H1 (cell line): ENCODE data around the gene LDHB. TPM values are rescaled to one million over a fixed set of nuclear protein-coding genes. Genes with fewer than 3 reads are reported as not detected.

Experiments
- CTCF ChIA-PET: fragments of 300-600 bp; sonication (Branson Sonifier 250); formaldehyde crosslinking; loops from one replicate; lab custom pipeline; 2021; ENCODE audit not compliant: partially characterized antibody; lab: Charles Lee
- POLR2A ChIA-PET: fragments of 300-600 bp; sonication (Branson Sonifier 250); formaldehyde crosslinking; loops from one replicate; lab custom pipeline; 2021; ENCODE audit warnings: inconsistent platforms; ENCODE audit not compliant: partially characterized antibody; lab: Charles Lee
- DNase-seq, 2 experiments: peaks; one replicate each; pipeline versions ENCODE4 v3.0.0 to v3.0.0-alpha.2; 2010 to 2022; ENCODE audit warnings: low spot score in 2 of 2, low read depth in 1 of 2, mixed read lengths in 1 of 2
- FAIRE-seq: peaks from 2 replicates; lab custom pipeline; 2011; peaks lifted over from hg19 to GRCh38; lab: Jason Lieb, UNC
- H2AFZ ChIP-seq: 2 replicates; pipeline ENCODE4 v1.8.1; 2012; ENCODE audit warnings: low read length, inconsistent platforms
- H2AK5ac ChIP-seq: 2 replicates; pipeline ENCODE4 v1.6.1; 2013; ENCODE audit warnings: low read depth, low read length
- H2BK120ac ChIP-seq: replicated peaks from 2 replicates; pipeline ENCODE3; 2013; ENCODE audit warnings: low read depth, low read length, inconsistent platforms
- H2BK12ac ChIP-seq: 2 replicates; pipeline ENCODE4 v1.6.1; 2013; ENCODE audit warnings: low read depth, low read length
- H2BK15ac ChIP-seq: 2 replicates; pipeline ENCODE4 v1.6.1; 2013; ENCODE audit warnings: low read length
- H2BK20ac ChIP-seq: 2 replicates; pipeline ENCODE4 v1.6.1; 2013; ENCODE audit warnings: low read length
- H2BK5ac ChIP-seq: 2 replicates; pipeline ENCODE4 v1.6.1; 2013; ENCODE audit warnings: low read depth, low read length
- H3K14ac ChIP-seq: 2 replicates; pipeline ENCODE4 v1.6.1; 2013; ENCODE audit warnings: inconsistent platforms; ENCODE audit not compliant: insufficient read length
- H3K18ac ChIP-seq: 2 replicates; pipeline ENCODE4 v1.6.1; 2013; ENCODE audit warnings: low read length; ENCODE audit errors: extremely low read depth
- H3K23ac ChIP-seq: 2 replicates; pipeline ENCODE4 v1.6.1; 2013; ENCODE audit warnings: inconsistent platforms; ENCODE audit not compliant: insufficient read length
- H3K23me2 ChIP-seq: 2 replicates; pipeline ENCODE4 v1.6.1; 2013; ENCODE audit warnings: low read depth, low read length
- H3K27ac ChIP-seq: 2 replicates; pipeline ENCODE4 v1.6.1; 2011; ENCODE audit warnings: low read depth, low read length, inconsistent platforms
- H3K27me3 ChIP-seq, 4 experiments: replicated peaks in 1 of 4; 1 replicate in 1 of 4; 2 replicates in 3 of 4; pipeline versions ENCODE4 v1.6.1 to v1.8.1; 2011 to 2013; ENCODE audit warnings: low read length in 3 of 4, mild to moderate bottlenecking in 3 of 4, inconsistent platforms in 2 of 4, mixed read lengths in 2 of 4, moderate library complexity in 1 of 4; ENCODE audit not compliant: control insufficient read depth in 3 of 4, insufficient read depth in 3 of 4; ENCODE audit errors: extremely low read depth in 1 of 4
- H3K36me3 ChIP-seq, 4 experiments: 2 replicates each; pipeline versions ENCODE4 v1.6.1 to v1.8.1; 2011 to 2013; ENCODE audit warnings: mild to moderate bottlenecking in 4 of 4, low read length in 3 of 4, moderate library complexity in 2 of 4, control low read depth in 1 of 4, inconsistent platforms in 1 of 4; ENCODE audit not compliant: insufficient read depth in 4 of 4, control insufficient read depth in 2 of 4
- H3K4ac ChIP-seq: replicated peaks from 2 replicates; pipeline ENCODE3; 2013; ENCODE audit warnings: low read length, low read depth, mixed read lengths, inconsistent platforms; ENCODE audit not compliant: insufficient read length
- H3K4me1 ChIP-seq, 4 experiments: replicated peaks in 1 of 4; 1 replicate in 1 of 4; 2 replicates in 3 of 4; pipeline versions ENCODE4 v1.6.1 to v1.8.1; 2011 to 2013; ENCODE audit warnings: low read length in 3 of 4, inconsistent platforms in 2 of 4, mixed read lengths in 1 of 4; ENCODE audit not compliant: insufficient read depth in 4 of 4, control insufficient read depth in 3 of 4
- H3K4me2 ChIP-seq, 2 experiments: 2 replicates each; pipeline versions ENCODE4 v1.6.1 to v1.8.1; 2011 to 2013; ENCODE audit warnings: low read depth in 2 of 2, low read length in 2 of 2, control low read depth in 1 of 2, inconsistent platforms in 1 of 2, mild to moderate bottlenecking in 1 of 2; ENCODE audit not compliant: insufficient read depth in 1 of 2
- H3K4me3 ChIP-seq, 4 experiments: fragments of 200-600, 300-600 bp in 1 of 4; sonication (generic), shearing (Covaris generic), sonication (Bioruptor Twin) in 1 of 4; 2 replicates each; pipeline versions ENCODE4 v1.5.1 to v1.8.1; 2011 to 2016; ENCODE audit warnings: low read length in 4 of 4, low read depth in 3 of 4, control low read depth in 2 of 4, inconsistent platforms in 2 of 4, mild to moderate bottlenecking in 2 of 4, mixed read lengths in 1 of 4, moderate library complexity in 1 of 4; ENCODE audit not compliant: insufficient read depth in 2 of 4; ENCODE audit errors: extremely low read depth in 1 of 4
- H3K56ac ChIP-seq: replicated peaks from 2 replicates; pipeline ENCODE3; 2013; ENCODE audit warnings: low read depth, mild to moderate bottlenecking, mixed read lengths, low read length, inconsistent platforms; ENCODE audit not compliant: insufficient read length
- H3K79me1 ChIP-seq: 2 replicates; pipeline ENCODE4 v1.6.1; 2013; ENCODE audit warnings: low read depth, low read length, control low read depth
- H3K79me2 ChIP-seq, 2 experiments: 2 replicates each; pipeline versions ENCODE4 v1.6.1 to v1.8.1; 2012 to 2013; ENCODE audit warnings: low read length in 2 of 2, mild to moderate bottlenecking in 2 of 2, inconsistent platforms in 1 of 2; ENCODE audit not compliant: insufficient read depth in 2 of 2, control insufficient read depth in 1 of 2
- H3K9ac ChIP-seq, 4 experiments: replicated peaks in 1 of 4; 1 replicate in 1 of 4; 2 replicates in 3 of 4; pipeline versions ENCODE4 v1.6.1 to v1.8.1; 2011 to 2013; ENCODE audit warnings: low read depth in 3 of 4, low read length in 3 of 4, control low read depth in 2 of 4, mild to moderate bottlenecking in 2 of 4, moderate library complexity in 2 of 4, inconsistent platforms in 1 of 4; ENCODE audit errors: extremely low read depth in 1 of 4
- H3K9me3 ChIP-seq, 2 experiments: 2 replicates each; pipeline versions ENCODE4 v1.6.1 to v1.8.1; 2012 to 2013; ENCODE audit warnings: mild to moderate bottlenecking in 2 of 2, moderate library complexity in 2 of 2, control low read depth in 1 of 2, inconsistent platforms in 1 of 2, low read depth in 1 of 2, low read length in 1 of 2, mixed read lengths in 1 of 2; ENCODE audit not compliant: insufficient read depth in 2 of 2
- H4K20me1 ChIP-seq, 2 experiments: replicated peaks in 1 of 2; 2 replicates each; pipeline versions ENCODE3 to v1.8.1; 2011 to 2013; ENCODE audit warnings: inconsistent platforms in 2 of 2, low read length in 2 of 2, mild to moderate bottlenecking in 1 of 2; ENCODE audit not compliant: insufficient read depth in 2 of 2, control insufficient read depth in 1 of 2
- H4K5ac ChIP-seq: 2 replicates; pipeline ENCODE4 v1.6.1; 2013; ENCODE audit warnings: low read length, low read depth, mixed read lengths, inconsistent platforms; ENCODE audit not compliant: insufficient read length
- H4K8ac ChIP-seq: 2 replicates; pipeline ENCODE4 v1.8.0; 2013; ENCODE audit warnings: mild to moderate bottlenecking, moderate library complexity, low read length, inconsistent platforms; ENCODE audit not compliant: insufficient read depth; ENCODE audit errors: extremely low read depth
- H4K91ac ChIP-seq: replicated peaks from 2 replicates; pipeline ENCODE3; 2013; ENCODE audit warnings: low read length, mixed read lengths, inconsistent platforms; ENCODE audit not compliant: insufficient read length
- CTBP2 ChIP-seq: IDR thresholded peaks from 2 replicates; pipeline ENCODE4 v1.7.0; 2011; ENCODE audit warnings: borderline replicate concordance, mild to moderate bottlenecking, moderate library complexity, mixed read lengths, low read length; ENCODE audit not compliant: insufficient read depth, insufficient read length
- POLR2A ChIP-seq, 2 experiments: IDR thresholded peaks; 1 replicate in 1 of 2; 2 replicates in 1 of 2; pipeline ENCODE4 v1.6.1; 2011; ENCODE audit warnings: low read depth in 2 of 2, low read length in 2 of 2, mild to moderate bottlenecking in 2 of 2; ENCODE audit errors: control extremely low read depth in 1 of 2
- RBBP5 ChIP-seq: IDR thresholded peaks from 2 replicates; pipeline ENCODE4 v1.7.1; 2012; ENCODE audit warnings: low read depth, mild to moderate bottlenecking, inconsistent platforms, low read length, moderate library complexity, borderline replicate concordance
- SIRT6 ChIP-seq: IDR thresholded peaks from one replicate; pipeline ENCODE4 v1.7.1; 2012; ENCODE audit warnings: low read length, inconsistent platforms
- SP2 ChIP-seq: IDR thresholded peaks from 2 replicates; pipeline ENCODE4 v1.6.1; 2012; ENCODE audit warnings: mild to moderate bottlenecking, low read length, inconsistent platforms
- SP4 ChIP-seq: IDR thresholded peaks from 2 replicates; pipeline ENCODE4 v1.6.1; 2012; ENCODE audit warnings: low read length, inconsistent platforms
- SRF ChIP-seq: IDR thresholded peaks from 2 replicates; pipeline ENCODE4 v1.6.1; 2011; ENCODE audit warnings: mild to moderate bottlenecking, low read depth, low read length, moderate library complexity
- TAF1 ChIP-seq: IDR thresholded peaks from 2 replicates; pipeline ENCODE4 v1.6.1; 2011; ENCODE audit warnings: mild to moderate bottlenecking, low read depth, low read length
- TAF7 ChIP-seq: optimal IDR thresholded peaks from 2 replicates; pipeline ENCODE3; 2011; ENCODE audit warnings: low read depth, mild to moderate bottlenecking, inconsistent platforms, low read length, moderate library complexity, borderline replicate concordance
- TCF12 ChIP-seq: IDR thresholded peaks from 2 replicates; pipeline ENCODE4 v1.6.1; 2011; ENCODE audit warnings: low read depth, mild to moderate bottlenecking, low read length
- WGBS, 2 experiments: shearing (Covaris generic) in 1 of 2; methylation state at CpG; one replicate each; pipeline versions ENCODE4 v1.1.6 to v1.1.7; 2013 to 2015; ENCODE audit warnings: low lambda C conversion rate in 2 of 2, mixed read lengths in 2 of 2, inconsistent platforms in 1 of 2, low coverage in 1 of 2, missing lambda C conversion rate in 1 of 2; ENCODE audit not compliant: insufficient replicate concordance in 2 of 2, insufficient coverage in 1 of 2, insufficient read length in 1 of 2; ENCODE audit errors: extremely low coverage in 1 of 2, missing lambda C conversion rate in 1 of 2; 5-methylcytosine and 5-hydroxymethylcytosine counted together
- polyA plus RNA-seq, 7 experiments: library from polyadenylated mRNA; depleted of rRNA in 3 of 7; stranded (reverse) in 5 of 7; unstranded in 2 of 7; fragments of >200 nt in 5 of 7; fragments of 200-250 nt in 2 of 7; gene quantifications; 1 replicate in 5 of 7; 2 replicates in 1 of 7; 4 replicates in 1 of 7; pipeline versions ENCODE4 v1.2.1 to v1.2.3, GENCODE V29; 2011 to 2013; ENCODE audit warnings: missing spikeins in 2 of 7, mixed read lengths in 2 of 7
- total RNA-seq: library from RNA; stranded (reverse); fragmentation: NEBNext Ultra II Directional; extraction: Animal tissue kit (Norgen Biotek cat#: 25700); gene quantifications from 2 replicates; pipeline ENCODE4 v1.2.1, GENCODE V29; 2021
- TF ChIP-seq, protein P1 (sequence below): IDR thresholded peaks from 2 replicates; pipeline ENCODE4 v1.6.1; 2011; ENCODE audit warnings: low read length, improper control_type of control experiment

The LDHB gene
- total and polyA plus RNA-seq, 2 of the 8 experiments (the other 6 are each of a cell fraction or from before 2014, with no cell fraction given): 1,177 to 1,781 TPM

GRCh38 chr12:21651821-21652220, 5.8 kb downstream of the LDHB start:
- Histone ChIP-seq H2BK20ac (no peak overlapping the region), H2BK5ac (no peak overlapping the region), H4K5ac (no peak overlapping the region), H3K36me3 (peaks cover 29 to 86% (median 64%) of the 10 kb centered on the region in 4 experiments), H2BK15ac (no peak overlapping the region), H3K4me2 (no peak overlapping the region; a peak in 1 of 4 replicates), H3K27me3 (no peaks in the 10 kb centered on the region), H3K27ac (no peak overlapping the region), H3K4me1 (peaks cover 0 to 10% (median 5%) of the 10 kb centered on the region in 4 experiments; a peak in 5 of 7 replicates), H2AFZ (no peak overlapping the region), H3K4me3 (no peak overlapping the region), H3K4ac (no peak overlapping the region), H3K23ac (no peak overlapping the region), H4K20me1 (peaks cover 24 to 48% of the 10 kb centered on the region in 2 experiments), H3K79me2 (peaks cover 17 to 95% of the 10 kb centered on the region in 2 experiments), H3K18ac (no peak overlapping the region), H3K79me1 (peaks cover 11% of the 10 kb centered on the region), H2AK5ac (no peak overlapping the region), H3K9ac (no peak overlapping the region), H3K14ac (no peak overlapping the region), H3K56ac (no peak overlapping the region), H3K23me2 (peaks cover 2% of the 10 kb centered on the region), H4K8ac (no peak overlapping the region), H4K91ac (no peak overlapping the region), H2BK12ac (no peak overlapping the region), H3K9me3 (no peaks in the 10 kb centered on the region), H2BK120ac (no peak overlapping the region)
- POLR2A ChIA-PET: interaction anchor here (0.6 to 10.4 kb wide), 13 partner anchors 10 to 826 kb away, joined by 3 to 123 read pairs (median 4); partner anchors contain the start of genes GOLT1B and RECQL
- WGBS, 2 experiments: 84% methylated on average over 1 of the region's 1 CpG; no CpG with 5 or more reads in 1 of the 2 experiments
- FAIRE-seq (no peak), DNase-seq (no peak)
- TF ChIP-seq SP2: no peak
- no peak for TF ChIP-seq TAF7
- TF ChIP-seq TCF12: no peak
- no peak for TF ChIP-seq CTBP2
- no peak for TF ChIP-seq SRF
- TF ChIP-seq POLR2A (IDR thresholded peaks at IDR 0.05; ENCODE audit: control extremely low read depth in 1 of 2, low read depth in 2 of 2, low read length in 2 of 2): no peak
- no peak for TF ChIP-seq SIRT6
- no peak for TF ChIP-seq SP4
- TF ChIP-seq, protein P1, sequence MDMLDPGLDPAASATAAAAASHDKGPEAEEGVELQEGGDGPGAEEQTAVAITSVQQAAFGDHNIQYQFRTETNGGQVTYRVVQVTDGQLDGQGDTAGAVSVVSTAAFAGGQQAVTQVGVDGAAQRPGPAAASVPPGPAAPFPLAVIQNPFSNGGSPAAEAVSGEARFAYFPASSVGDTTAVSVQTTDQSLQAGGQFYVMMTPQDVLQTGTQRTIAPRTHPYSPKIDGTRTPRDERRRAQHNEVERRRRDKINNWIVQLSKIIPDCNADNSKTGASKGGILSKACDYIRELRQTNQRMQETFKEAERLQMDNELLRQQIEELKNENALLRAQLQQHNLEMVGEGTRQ: no peak
- TF ChIP-seq TAF1: no peak
- no peak for TF ChIP-seq RBBP5
- CTCF ChIA-PET: interaction anchor here (1.5 to 1.9 kb wide), 2 partner anchors 26 to 29 kb away, joined by 5 to 11 read pairs; no protein-coding TSS in a partner anchor
